HL-60 (cell line): ENCODE measurements around the gene UNC119.

Source experiments
- DNase-seq, 2 experiments: peaks; one replicate each; pipeline ENCODE4 v3.0.0-alpha.2; 2010 to 2020; ENCODE audit warnings: low read depth in 1 of 2, low spot score in 1 of 2
- H3K27ac ChIP-seq: fragments of 250-450 bp; sonication (Bioruptor Pico); replicated peaks from 2 replicates; pipeline ENCODE4 v1.5.1; 2020; ENCODE audit warnings: mild to moderate bottlenecking, moderate library complexity
- H3K27me3 ChIP-seq: fragments of 250-450 bp; sonication (Bioruptor Pico); 2 replicates; pipeline ENCODE4 v1.5.1; 2021; ENCODE audit warnings: mild to moderate bottlenecking, moderate library complexity; ENCODE audit not compliant: insufficient read depth, poor library complexity, severe bottlenecking
- H3K4me3 ChIP-seq: replicated peaks from 2 replicates; pipeline ENCODE4 v1.5.1; 2011; ENCODE audit warnings: mild to moderate bottlenecking, control low read depth, low read length; ENCODE audit not compliant: insufficient read depth
- GABPA ChIP-seq: IDR thresholded peaks from 2 replicates; pipeline ENCODE4 v1.6.1; 2012; ENCODE audit warnings: low read depth
- POLR2AphosphoS5 ChIP-seq: IDR thresholded peaks from 2 replicates; pipeline ENCODE4 v1.6.1; 2012; ENCODE audit warnings: low read depth
- SPI1 ChIP-seq: IDR thresholded peaks from 2 replicates; pipeline ENCODE4 v1.6.1; 2012; ENCODE audit warnings: low read depth, mild to moderate bottlenecking, borderline replicate concordance
- TF ChIP-seq, protein P1 (sequence below): IDR thresholded peaks from 2 replicates; pipeline ENCODE4 v1.6.1; 2012; ENCODE audit warnings: low read depth; ENCODE audit not compliant: insufficient replicate concordance
- TF ChIP-seq, protein P2 (sequence below): IDR thresholded peaks from one replicate; pipeline ENCODE4 v1.5.1; 2011; ENCODE audit warnings: low read length, control low read depth, inconsistent platforms; ENCODE audit not compliant: insufficient read depth

UNC119 gene

DNA sequence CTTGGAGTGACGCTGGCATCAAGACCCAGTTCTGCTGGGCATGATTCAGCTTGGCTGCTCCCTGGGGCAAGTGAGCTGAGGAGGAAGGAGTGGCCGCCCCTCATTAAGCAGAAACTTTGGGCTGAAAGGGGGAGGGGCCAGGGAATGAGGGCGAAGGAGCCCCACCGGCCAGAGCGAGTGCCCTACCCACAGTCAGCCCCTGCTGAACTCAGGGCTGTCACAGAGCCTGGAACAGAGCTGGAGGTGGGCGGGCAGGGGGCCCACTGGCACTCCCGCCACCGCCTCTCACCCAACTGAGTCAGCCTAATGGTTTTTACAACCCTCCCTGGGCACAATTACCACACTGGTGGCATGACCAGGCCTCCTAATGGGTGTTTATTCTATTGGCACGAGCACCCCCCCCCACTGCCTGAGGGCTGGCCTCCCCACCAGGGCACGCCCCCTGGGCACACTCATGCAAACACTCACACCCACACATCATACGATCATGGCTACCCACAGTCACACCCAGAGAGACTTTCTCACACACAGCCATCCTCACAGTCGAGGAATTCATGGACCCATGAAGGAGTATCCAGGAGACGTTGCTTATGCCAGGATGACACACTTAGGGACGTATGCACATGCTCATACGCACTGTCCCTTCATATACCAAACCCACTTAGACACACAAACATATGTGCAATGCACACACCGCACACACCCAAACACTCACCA lies 19.2 kb downstream of the UNC119 start:
- DNase-seq: no peak
- Histone ChIP-seq H3K4me3 (no peak overlapping the region), H3K27ac (no peak overlapping the region), H3K27me3 (no peaks in the 10 kb centered on the region)
- no peak for TF ChIP-seq GABPA
- TF ChIP-seq, protein P1, sequence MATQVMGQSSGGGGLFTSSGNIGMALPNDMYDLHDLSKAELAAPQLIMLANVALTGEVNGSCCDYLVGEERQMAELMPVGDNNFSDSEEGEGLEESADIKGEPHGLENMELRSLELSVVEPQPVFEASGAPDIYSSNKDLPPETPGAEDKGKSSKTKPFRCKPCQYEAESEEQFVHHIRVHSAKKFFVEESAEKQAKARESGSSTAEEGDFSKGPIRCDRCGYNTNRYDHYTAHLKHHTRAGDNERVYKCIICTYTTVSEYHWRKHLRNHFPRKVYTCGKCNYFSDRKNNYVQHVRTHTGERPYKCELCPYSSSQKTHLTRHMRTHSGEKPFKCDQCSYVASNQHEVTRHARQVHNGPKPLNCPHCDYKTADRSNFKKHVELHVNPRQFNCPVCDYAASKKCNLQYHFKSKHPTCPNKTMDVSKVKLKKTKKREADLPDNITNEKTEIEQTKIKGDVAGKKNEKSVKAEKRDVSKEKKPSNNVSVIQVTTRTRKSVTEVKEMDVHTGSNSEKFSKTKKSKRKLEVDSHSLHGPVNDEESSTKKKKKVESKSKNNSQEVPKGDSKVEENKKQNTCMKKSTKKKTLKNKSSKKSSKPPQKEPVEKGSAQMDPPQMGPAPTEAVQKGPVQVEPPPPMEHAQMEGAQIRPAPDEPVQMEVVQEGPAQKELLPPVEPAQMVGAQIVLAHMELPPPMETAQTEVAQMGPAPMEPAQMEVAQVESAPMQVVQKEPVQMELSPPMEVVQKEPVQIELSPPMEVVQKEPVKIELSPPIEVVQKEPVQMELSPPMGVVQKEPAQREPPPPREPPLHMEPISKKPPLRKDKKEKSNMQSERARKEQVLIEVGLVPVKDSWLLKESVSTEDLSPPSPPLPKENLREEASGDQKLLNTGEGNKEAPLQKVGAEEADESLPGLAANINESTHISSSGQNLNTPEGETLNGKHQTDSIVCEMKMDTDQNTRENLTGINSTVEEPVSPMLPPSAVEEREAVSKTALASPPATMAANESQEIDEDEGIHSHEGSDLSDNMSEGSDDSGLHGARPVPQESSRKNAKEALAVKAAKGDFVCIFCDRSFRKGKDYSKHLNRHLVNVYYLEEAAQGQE: no peak
- TF ChIP-seq POLR2AphosphoS5: no peak
- no peak for TF ChIP-seq SPI1
- TF ChIP-seq, protein P2, sequence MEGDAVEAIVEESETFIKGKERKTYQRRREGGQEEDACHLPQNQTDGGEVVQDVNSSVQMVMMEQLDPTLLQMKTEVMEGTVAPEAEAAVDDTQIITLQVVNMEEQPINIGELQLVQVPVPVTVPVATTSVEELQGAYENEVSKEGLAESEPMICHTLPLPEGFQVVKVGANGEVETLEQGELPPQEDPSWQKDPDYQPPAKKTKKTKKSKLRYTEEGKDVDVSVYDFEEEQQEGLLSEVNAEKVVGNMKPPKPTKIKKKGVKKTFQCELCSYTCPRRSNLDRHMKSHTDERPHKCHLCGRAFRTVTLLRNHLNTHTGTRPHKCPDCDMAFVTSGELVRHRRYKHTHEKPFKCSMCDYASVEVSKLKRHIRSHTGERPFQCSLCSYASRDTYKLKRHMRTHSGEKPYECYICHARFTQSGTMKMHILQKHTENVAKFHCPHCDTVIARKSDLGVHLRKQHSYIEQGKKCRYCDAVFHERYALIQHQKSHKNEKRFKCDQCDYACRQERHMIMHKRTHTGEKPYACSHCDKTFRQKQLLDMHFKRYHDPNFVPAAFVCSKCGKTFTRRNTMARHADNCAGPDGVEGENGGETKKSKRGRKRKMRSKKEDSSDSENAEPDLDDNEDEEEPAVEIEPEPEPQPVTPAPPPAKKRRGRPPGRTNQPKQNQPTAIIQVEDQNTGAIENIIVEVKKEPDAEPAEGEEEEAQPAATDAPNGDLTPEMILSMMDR: no peak

DNA sequence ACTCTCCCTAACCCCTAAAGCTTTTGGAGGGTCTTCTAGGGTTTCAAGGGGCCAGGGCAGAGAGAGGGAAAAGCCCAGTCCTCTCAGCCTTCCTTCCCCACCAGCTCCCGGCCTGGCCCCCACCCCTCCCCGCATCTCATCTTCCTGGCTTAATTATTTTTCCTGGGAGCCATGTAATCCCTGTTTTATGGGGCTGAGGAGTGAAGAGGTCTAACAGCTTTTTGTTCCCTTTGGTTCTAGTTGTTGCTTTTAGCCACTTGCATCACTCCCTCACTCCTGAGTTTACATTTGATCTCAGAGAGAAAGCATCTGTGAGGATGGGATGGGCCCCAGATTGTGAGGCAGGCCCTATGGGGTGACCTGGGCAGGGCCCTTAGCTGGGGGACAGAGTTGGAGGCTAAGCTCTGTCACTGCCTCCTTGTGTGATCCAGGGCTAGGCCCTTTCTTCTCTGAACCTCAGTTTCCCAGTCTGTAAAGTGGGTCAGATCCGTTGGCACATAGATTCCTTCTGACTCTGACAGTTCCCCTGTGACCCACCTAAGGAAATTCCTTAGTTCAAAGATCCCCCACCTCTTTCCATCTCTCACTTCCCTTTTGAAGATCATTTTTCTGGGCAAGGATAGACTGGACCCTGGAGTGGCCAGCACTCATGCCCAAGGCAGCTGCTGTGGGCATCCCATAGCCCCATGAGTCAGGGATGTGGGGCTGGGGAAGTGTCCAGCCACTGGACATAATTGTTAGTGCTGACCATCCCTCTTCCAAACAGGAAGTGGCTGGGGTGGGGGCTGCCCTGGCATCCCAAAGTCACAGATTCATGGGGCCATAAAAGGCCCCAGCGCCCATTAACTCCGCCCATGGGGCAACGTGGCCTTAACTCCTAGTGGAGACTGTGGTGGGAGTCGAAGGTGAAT lies 20.1 kb downstream of the UNC119 start:
- no peaks in the 10 kb centered on the region for H3K27me3 ChIP-seq
- no peak overlapping the region for H3K4me3 ChIP-seq
- TF ChIP-seq GABPA (no peak), SPI1 (no peak), POLR2AphosphoS5 (no peak)
- TF ChIP-seq, protein P1: no peak
- TF ChIP-seq, protein P2: no peak
- no peak overlapping the region for H3K27ac ChIP-seq
- no peak for DNase-seq

DNA sequence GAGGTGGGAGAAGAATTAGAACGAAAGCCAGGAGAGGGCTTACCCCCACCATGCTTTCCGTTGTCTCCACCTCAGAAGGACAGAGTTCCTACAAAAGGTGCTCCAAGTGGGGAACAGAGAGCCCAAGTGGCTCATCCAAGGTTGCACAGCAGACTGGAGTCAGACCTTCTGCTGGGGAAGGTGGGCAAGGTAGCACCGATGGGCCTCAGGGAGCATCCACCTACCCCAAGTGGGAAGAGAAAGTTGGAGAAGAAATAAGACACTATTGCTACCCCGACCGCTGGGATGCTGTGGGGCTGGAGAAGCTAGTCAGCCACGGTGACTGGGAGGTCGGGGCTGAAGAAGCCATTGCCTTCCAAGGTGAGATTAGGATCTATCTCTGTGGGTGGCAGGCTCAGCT lies 21.5 kb downstream of the UNC119 start:
- no peaks in the 10 kb centered on the region for H3K27me3 ChIP-seq
- DNase-seq: no peak

More for the DNA sequence above, 21.5 kb downstream of the UNC119 start:
- Histone ChIP-seq H3K27ac (no peak overlapping the region), H3K4me3 (no peak overlapping the region)
- no peak for TF ChIP-seq SPI1
- no peak for TF ChIP-seq GABPA
- no peak for TF ChIP-seq POLR2AphosphoS5
- TF ChIP-seq, protein P2: no peak
- TF ChIP-seq, protein P1: no peak
